Astrocyte of the spinal cord (primary cell): ENCODE results near the gene FOXR2.

ENCODE experiments used
- DNase-seq: peaks from one replicate; pipeline ENCODE4 v3.0.0; 2011; ENCODE audit warnings: low read depth, low spot score
- H3K4me3 ChIP-seq: 2 replicates; pipeline ENCODE4 v1.5.1; 2011; ENCODE audit warnings: low read depth, mild to moderate bottlenecking, low read length, moderate library complexity
- CTCF ChIP-seq: IDR thresholded peaks from 2 replicates; pipeline ENCODE4 v1.5.1; 2012; ENCODE audit warnings: low read depth, mild to moderate bottlenecking, low read length, inconsistent platforms
- in situ Hi-C: cut with HindIII; loops from 2 replicates; pipeline ENCODE4 v1.10.0; 2017; ENCODE audit warnings: low sequenced_read_pairs

The FOXR2 gene

GRCh38 chrX:55624403-55624802 lies 1.2 kb downstream of the FOXR2 start:
- in situ Hi-C loops, result no loop called here
- TF ChIP-seq CTCF, result no peak

GRCh38 chrX:55636109-55636508 lies 12.9 kb downstream of the FOXR2 start:
- in situ Hi-C loops, result no loop called here
- no peak for TF ChIP-seq CTCF
- no peak overlapping the region for H3K4me3 ChIP-seq
- no peak for DNase-seq

More at GRCh38 chrX:55624403-55624802, 1.2 kb downstream of the FOXR2 start:
- no peak overlapping the region for H3K4me3 ChIP-seq
- no peak for DNase-seq

GRCh38 chrX:55638933-55639332 lies 15.7 kb downstream of the FOXR2 start:
- no peak overlapping the region for H3K4me3 ChIP-seq
- in situ Hi-C loops, result no loop called here
- no peak for TF ChIP-seq CTCF
- DNase-seq, result no peak

- in situ Hi-C loops, result no loop called here
These were observed 17.7 kb downstream of the FOXR2 start for GRCh38 chrX:55640854-55641253.

GRCh38 chrX:55648434-55648833 lies 25.2 kb downstream of the FOXR2 start:
- no peak for DNase-seq
- no peak overlapping the region for H3K4me3 ChIP-seq
- TF ChIP-seq CTCF, result no peak
- in situ Hi-C loops, result no loop called here

More at GRCh38 chrX:55640854-55641253, 17.7 kb downstream of the FOXR2 start:
- no peak for DNase-seq
- TF ChIP-seq CTCF, result no peak
- H3K4me3 ChIP-seq, result no peak overlapping the region

- DNase-seq, result no peak
- H3K4me3 ChIP-seq, result no peak overlapping the region
- in situ Hi-C loops, result no loop called here
- no peak for TF ChIP-seq CTCF
These were observed 36.7 kb downstream of the FOXR2 start for GRCh38 chrX:55659931-55660330.

GRCh38 chrX:55663584-55663983 lies 40.4 kb downstream of the FOXR2 start:
- DNase-seq, result no peak
- no peak overlapping the region for H3K4me3 ChIP-seq
- in situ Hi-C loops, result no loop called here
- no peak for TF ChIP-seq CTCF
